Smooth muscle cell (in vitro differentiated cells): Measurements from ENCODE around the gene PAGR1. TPM values are rescaled to one million over a fixed set of nuclear protein-coding genes. Genes with fewer than 3 reads are reported as not detected.
A peak's percentile ranks its signal among the peaks of the same experiment; 100 is the strongest.

Experiments used
- DNase-seq: peaks from one replicate; lab custom pipeline; 2025; ENCODE audit not compliant: unreplicated experiment; lab: John Stamatoyannopoulos, UW
- H2AFZ ChIP-seq: fragments of 200-600 bp; sonication (generic); 2 replicates; pipeline ENCODE4 v1.6.0; 2016; ENCODE audit warnings: antibody characterized with exemption, low read depth, mild to moderate bottlenecking
- H3F3A ChIP-seq: fragments of 200-600 bp; sonication (generic); 2 replicates; pipeline ENCODE4 v1.6.0; 2017; ENCODE audit warnings: antibody characterized with exemption, low read depth
- H3K27ac ChIP-seq: fragments of 200-600 bp; sonication (generic); 2 replicates; pipeline ENCODE4 v1.5.1; 2016; ENCODE audit warnings: low read depth, mild to moderate bottlenecking
- H3K27me3 ChIP-seq: fragments of 200-600 bp; sonication (generic); 2 replicates; pipeline ENCODE4 v1.6.1; 2016; ENCODE audit warnings: low read depth, mild to moderate bottlenecking
- H3K36me3 ChIP-seq: fragments of 200-600 bp; sonication (generic); 2 replicates; pipeline ENCODE4 v1.5.1; 2016; ENCODE audit warnings: low read depth
- H3K4me1 ChIP-seq: fragments of 200-600 bp; sonication (generic); 2 replicates; pipeline ENCODE4 v1.5.1; 2016; ENCODE audit warnings: low read depth
- H3K4me2 ChIP-seq: fragments of 200-600 bp; sonication (generic); 2 replicates; pipeline ENCODE4 v1.6.0; 2016; ENCODE audit warnings: mild to moderate bottlenecking
- H3K4me3 ChIP-seq: fragments of 200-600 bp; sonication (generic); 2 replicates; pipeline ENCODE4 v1.5.1; 2016; ENCODE audit warnings: mild to moderate bottlenecking
- H3K79me2 ChIP-seq: fragments of 200-600 bp; sonication (generic); 2 replicates; pipeline ENCODE4 v1.6.0; 2016; ENCODE audit warnings: low read depth, mild to moderate bottlenecking
- H3K9ac ChIP-seq: fragments of 200-600 bp; sonication (generic); 2 replicates; pipeline ENCODE4 v1.6.0; 2016; ENCODE audit warnings: low read depth
- H3K9me3 ChIP-seq: fragments of 200-600 bp; sonication (generic); replicated peaks from 2 replicates; pipeline ENCODE4 v1.5.1; 2016; ENCODE audit warnings: low read depth
- H4K20me1 ChIP-seq: fragments of 200-600 bp; sonication (generic); 2 replicates; pipeline ENCODE4 v1.6.0; 2016; ENCODE audit warnings: low read depth
- CTCF ChIP-seq: fragments of 200-600 bp; sonication (generic); IDR thresholded peaks from 2 replicates; pipeline ENCODE4 v1.5.1; 2017; ENCODE audit warnings: borderline replicate concordance, mild to moderate bottlenecking, antibody characterized with exemption; ENCODE audit not compliant: insufficient read depth, poor library complexity, severe bottlenecking
- WGBS: methylation state at CpG from one replicate; pipeline ENCODE4 v1.1.7; 2016; ENCODE audit warnings: low lambda C conversion rate; 5-methylcytosine and 5-hydroxymethylcytosine counted together
- polyA plus RNA-seq: library from polyadenylated mRNA; unstranded; fragments of >200 nt; fragmentation: Nextera tagmentation; extraction: Ambion mirVana; gene quantifications from 2 replicates; pipeline ENCODE4 v1.2.1, GENCODE V29; 2016
- total RNA-seq: library from RNA; depleted of rRNA; stranded (reverse); fragments of >200 nt; gene quantifications from 2 replicates; pipeline ENCODE4 v1.2.3, GENCODE V29; 2014

The PAGR1 gene
- total and polyA plus RNA-seq, 2 experiments from 2014 or later = 15.6 to 34.5 TPM

DNA sequence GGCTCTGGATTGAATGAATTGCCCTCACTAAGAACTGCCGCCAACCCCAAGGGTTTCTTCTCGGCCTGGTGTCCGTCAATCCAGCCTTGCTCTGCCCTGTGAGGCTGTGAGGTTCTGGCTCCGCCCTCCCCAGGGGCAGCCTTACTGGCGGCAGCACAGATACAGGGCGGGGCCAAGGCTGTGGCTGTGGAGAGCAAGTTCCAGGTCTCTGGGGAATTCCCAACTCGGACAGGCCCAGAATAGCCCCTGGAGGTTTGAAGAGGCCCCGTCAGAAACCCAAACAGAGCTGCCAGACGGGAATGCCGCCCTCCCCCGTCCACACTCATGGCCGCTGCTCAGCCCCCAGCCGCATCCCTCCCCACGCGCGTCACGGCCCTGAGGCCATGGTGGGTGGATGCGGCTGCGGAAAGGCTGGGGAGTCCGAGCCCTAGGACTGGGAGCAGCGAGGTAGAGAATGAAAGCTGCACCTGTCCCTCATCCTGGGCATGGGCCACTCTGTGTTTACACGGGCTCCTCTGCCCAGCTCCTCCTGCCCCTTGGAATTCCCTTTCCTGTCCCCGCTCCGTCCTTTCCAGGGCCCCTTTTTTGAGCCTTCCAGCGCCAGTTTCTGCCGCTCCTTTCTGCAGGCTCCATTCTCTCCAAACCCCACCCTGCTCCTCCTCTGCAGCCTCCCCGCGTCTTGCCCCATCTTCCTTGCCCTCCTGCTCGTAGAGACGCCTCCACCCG, 4.6 kb upstream of the PAGR1 start:
- Histone ChIP-seq H3K36me3 (no peaks in the 10 kb centered on the region), H3K9ac (peak overlapping the region; percentile 77), H3K4me2 (peak overlapping the region; percentile 94), H3K4me3 (peak overlapping the region; percentile 63), H4K20me1 (peaks cover 28% of the 10 kb centered on the region), H3K9me3 (no peaks in the 10 kb centered on the region), H3K4me1 (peaks cover 47% of the 10 kb centered on the region), H3K27ac (peak overlapping the region; percentile 95), H3K27me3 (no peaks in the 10 kb centered on the region), H3K79me2 (peaks cover 39% of the 10 kb centered on the region), H3F3A (peaks cover 29% of the 10 kb centered on the region), H2AFZ (peak overlapping the region; percentile 25)
- DNase-seq = peak; percentile 88
- WGBS = under 1% methylated on average over 30 of the region's 31 CpGs
- TF ChIP-seq CTCF = no peak

DNA sequence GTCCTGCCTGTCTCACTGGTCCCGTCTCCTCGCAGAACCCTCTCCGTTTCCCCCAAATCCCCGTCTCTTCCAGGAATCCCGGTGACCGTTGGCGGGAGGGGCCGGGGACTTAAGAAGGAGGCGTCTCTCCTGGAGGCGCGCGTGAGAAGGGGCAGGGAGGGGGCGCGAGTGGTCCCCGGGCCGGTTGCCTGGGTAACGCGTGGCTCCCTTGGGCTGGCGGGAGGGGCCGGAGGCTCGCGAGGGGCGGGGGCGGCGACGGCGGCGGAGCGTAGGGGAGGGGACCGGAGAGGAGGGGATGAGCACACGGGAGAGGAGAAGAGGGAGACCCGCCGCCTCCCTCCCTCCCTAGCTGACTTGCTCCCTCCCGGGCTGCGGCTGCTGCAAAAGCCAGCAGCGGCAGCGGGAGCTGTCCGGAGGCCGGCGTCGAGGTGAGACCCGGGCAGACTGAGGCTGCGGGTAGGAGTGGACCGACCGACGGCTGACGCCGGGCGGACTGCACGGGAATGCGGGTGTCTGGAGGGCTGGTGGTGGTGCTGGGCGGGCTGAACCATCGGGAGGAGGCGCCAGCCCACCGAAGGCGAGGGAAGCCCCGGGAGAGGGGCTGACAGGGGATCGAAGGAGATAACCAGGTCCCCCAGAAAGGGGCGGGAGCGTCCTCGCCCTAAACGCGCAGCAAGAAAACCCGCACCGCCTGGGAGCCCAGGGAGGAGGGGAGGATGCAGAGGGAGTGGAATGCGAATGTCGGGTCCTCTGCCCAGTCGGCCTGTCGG, 3.9 kb upstream of the PAGR1 start, which contains the start of gene PRRT2:
PRRT2 (plus strand) TSS at position 298 of the 770 bp plus-strand sequence. CDS start 862 bp downstream, outside the sequence.
- Histone ChIP-seq H3K4me3 (peak within 1 kb of the TSS; percentile 63), H3K27ac (peak within 1 kb of the TSS; percentile 95), H3K27me3 (no peaks in the 10 kb centered on the region), H3K9me3 (no peaks in the 10 kb centered on the region), H3K36me3 (no peaks in the 10 kb centered on the region), H3K79me2 (peaks cover 42% of the 10 kb centered on the region), H2AFZ (peak within 1 kb of the TSS; percentile 25), H4K20me1 (peaks cover 28% of the 10 kb centered on the region), H3K9ac (peak within 1 kb of the TSS; percentile 77), H3F3A (peaks cover 29% of the 10 kb centered on the region), H3K4me2 (peak within 1 kb of the TSS; percentile 94), H3K4me1 (peaks cover 50% of the 10 kb centered on the region)
- peak; percentile 79 for DNase-seq
- no peak for TF ChIP-seq CTCF
- WGBS = 2% methylated on average over 49 of the region's 69 CpGs

DNA sequence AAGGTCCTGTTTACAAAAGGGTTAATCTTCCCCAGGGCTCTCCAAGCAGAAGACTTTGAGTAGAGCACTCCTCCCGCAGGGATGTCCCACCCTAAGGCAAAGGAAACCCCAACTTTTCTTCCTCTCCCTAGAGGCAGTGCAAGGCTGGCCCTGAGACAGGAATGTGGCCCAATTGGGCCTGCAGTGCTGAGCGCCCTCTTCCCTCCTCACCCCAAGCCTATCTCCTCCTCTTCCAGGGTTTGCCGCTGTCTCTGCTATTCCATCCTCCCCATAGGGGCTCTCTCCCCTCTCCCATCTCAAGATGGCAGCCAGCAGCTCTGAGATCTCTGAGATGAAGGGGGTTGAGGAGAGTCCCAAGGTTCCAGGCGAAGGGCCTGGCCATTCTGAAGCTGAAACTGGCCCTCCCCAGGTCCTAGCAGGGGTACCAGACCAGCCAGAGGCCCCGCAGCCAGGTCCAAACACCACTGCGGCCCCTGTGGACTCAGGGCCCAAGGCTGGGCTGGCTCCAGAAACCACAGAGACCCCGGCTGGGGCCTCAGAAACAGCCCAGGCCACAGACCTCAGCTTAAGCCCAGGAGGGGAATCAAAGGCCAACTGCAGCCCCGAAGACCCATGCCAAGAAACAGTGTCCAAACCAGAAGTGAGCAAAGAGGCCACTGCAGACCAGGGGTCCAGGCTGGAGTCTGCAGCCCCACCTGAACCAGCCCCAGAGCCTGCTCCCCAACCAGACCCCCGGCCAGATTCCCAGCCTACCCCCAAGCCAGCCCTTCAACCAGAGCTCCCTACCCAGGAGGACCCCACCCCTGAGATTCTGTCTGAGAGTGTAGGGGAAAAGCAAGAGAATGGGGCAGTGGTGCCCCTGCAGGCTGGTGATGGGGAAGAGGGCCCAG, 3.0 kb upstream of the PAGR1 start:
- H3K9ac ChIP-seq = peak overlapping the region; percentile 77

More for the DNA sequence above, 3.0 kb upstream of the PAGR1 start:
- Histone ChIP-seq H3K36me3 (no peaks in the 10 kb centered on the region), H2AFZ (no peak overlapping the region), H3K27ac (peak overlapping the region; percentile 95), H4K20me1 (peaks cover 27% of the 10 kb centered on the region), H3F3A (peaks cover 29% of the 10 kb centered on the region), H3K4me1 (peaks cover 56% of the 10 kb centered on the region), H3K9me3 (no peaks in the 10 kb centered on the region), H3K27me3 (no peaks in the 10 kb centered on the region), H3K4me3 (peak overlapping the region; percentile 63), H3K79me2 (peaks cover 51% of the 10 kb centered on the region), H3K4me2 (peak overlapping the region; percentile 94)
- TF ChIP-seq CTCF = no peak
- no peak for DNase-seq
- 58% methylated on average over 8 of the region's 9 CpGs for WGBS
